ENCODE results near the gene KDM4C. TPM values are rescaled to one million over a fixed set of nuclear protein-coding genes. Genes with fewer than 3 reads are reported as not detected.

The KDM4C gene
- total RNA-seq, 2 donors from 2014 or later = 11.0 to 11.9 TPM

DNA sequence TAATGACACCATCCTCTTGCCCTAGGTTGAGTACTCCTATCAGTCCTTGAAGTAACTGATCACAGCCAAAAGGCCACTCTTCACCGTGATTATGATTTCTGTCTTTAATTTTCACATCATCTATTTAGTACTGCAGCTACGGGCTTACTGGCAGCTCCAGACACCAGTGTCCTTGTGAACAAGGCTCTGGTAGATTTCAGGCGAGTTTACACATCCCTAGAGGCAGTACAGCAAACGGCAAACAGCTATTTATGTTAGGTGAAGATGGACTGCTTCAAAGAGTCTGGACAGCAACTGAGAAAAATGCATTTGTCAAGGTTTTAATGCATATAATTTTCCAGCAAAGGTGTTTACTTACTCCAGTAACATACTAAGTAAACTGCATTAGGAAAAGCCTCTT lies 396.9 kb downstream of the KDM4C start:
- peaks cover 0 to 25% of the 10 kb centered on the region in 2 donors for H3K4me1 ChIP-seq
- H3K9me3 ChIP-seq = no peaks in the 10 kb centered on the region
- no peak for DNase-seq (ENCODE audit: low spot score)
- H3K27ac ChIP-seq = no peak overlapping the region
- no peaks in the 10 kb centered on the region for H3K36me3 ChIP-seq
- H3K27me3 ChIP-seq = no peaks in the 10 kb centered on the region
- H3K4me3 ChIP-seq = no peak overlapping the region
- TF ChIP-seq, protein P1, sequence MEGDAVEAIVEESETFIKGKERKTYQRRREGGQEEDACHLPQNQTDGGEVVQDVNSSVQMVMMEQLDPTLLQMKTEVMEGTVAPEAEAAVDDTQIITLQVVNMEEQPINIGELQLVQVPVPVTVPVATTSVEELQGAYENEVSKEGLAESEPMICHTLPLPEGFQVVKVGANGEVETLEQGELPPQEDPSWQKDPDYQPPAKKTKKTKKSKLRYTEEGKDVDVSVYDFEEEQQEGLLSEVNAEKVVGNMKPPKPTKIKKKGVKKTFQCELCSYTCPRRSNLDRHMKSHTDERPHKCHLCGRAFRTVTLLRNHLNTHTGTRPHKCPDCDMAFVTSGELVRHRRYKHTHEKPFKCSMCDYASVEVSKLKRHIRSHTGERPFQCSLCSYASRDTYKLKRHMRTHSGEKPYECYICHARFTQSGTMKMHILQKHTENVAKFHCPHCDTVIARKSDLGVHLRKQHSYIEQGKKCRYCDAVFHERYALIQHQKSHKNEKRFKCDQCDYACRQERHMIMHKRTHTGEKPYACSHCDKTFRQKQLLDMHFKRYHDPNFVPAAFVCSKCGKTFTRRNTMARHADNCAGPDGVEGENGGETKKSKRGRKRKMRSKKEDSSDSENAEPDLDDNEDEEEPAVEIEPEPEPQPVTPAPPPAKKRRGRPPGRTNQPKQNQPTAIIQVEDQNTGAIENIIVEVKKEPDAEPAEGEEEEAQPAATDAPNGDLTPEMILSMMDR (IDR thresholded peaks at IDR 0.05) = no peak

GRCh38 chr9:7161469-7161868 lies 403.7 kb downstream of the KDM4C start:
- Histone ChIP-seq H3K4me1 (peaks cover 0 to 5% of the 10 kb centered on the region in 2 donors), H3K9me3 (no peaks in the 10 kb centered on the region), H3K27me3 (no peaks in the 10 kb centered on the region), H3K4me3 (no peak overlapping the region), H3K36me3 (peaks cover 7% of the 10 kb centered on the region), H3K27ac (no peak overlapping the region)
- DNase-seq (ENCODE audit: low spot score) = no peak
- TF ChIP-seq, protein P1 (IDR thresholded peaks at IDR 0.05) = no peak

- Histone ChIP-seq H3K9me3 (no peaks in the 10 kb centered on the region), H3K27me3 (no peaks in the 10 kb centered on the region), H3K4me1 (peaks cover 0 to 5% of the 10 kb centered on the region in 2 donors), H3K4me3 (no peak overlapping the region), H3K36me3 (peaks cover 7% of the 10 kb centered on the region), H3K27ac (no peak overlapping the region)
- TF ChIP-seq, protein P1 (IDR thresholded peaks at IDR 0.05) = no peak
- DNase-seq (ENCODE audit: low spot score) = no peak
These were observed 406.2 kb downstream of the KDM4C start for GRCh38 chr9:7163932-7164331.

GRCh38 chr9:7164440-7165330 lies 406.9 kb downstream of the KDM4C start:
- DNase-seq (ENCODE audit: low spot score) = no peak
- Histone ChIP-seq H3K27ac (no peak overlapping the region), H3K4me3 (no peak overlapping the region), H3K9me3 (no peaks in the 10 kb centered on the region), H3K36me3 (peaks cover 7% of the 10 kb centered on the region), H3K4me1 (peaks cover 0 to 8% of the 10 kb centered on the region in 2 donors), H3K27me3 (no peaks in the 10 kb centered on the region)
- TF ChIP-seq, protein P1 (IDR thresholded peaks at IDR 0.05) = no peak

- no peaks in the 10 kb centered on the region for H3K9me3 ChIP-seq
- no peak overlapping the region for H3K4me3 ChIP-seq
- TF ChIP-seq, protein P1 (IDR thresholded peaks at IDR 0.05) = no peak
- no peak overlapping the region for H3K27ac ChIP-seq
- H3K36me3 ChIP-seq = peaks cover 7% of the 10 kb centered on the region
- no peak for DNase-seq (ENCODE audit: low spot score)
- peaks cover 0 to 8% of the 10 kb centered on the region in 2 donors for H3K4me1 ChIP-seq
- no peaks in the 10 kb centered on the region for H3K27me3 ChIP-seq
These were observed 407.7 kb downstream of the KDM4C start for GRCh38 chr9:7165331-7165975.
